IMR-90 (cell line): ENCODE measurements around the gene FLVCR2. TPM values are rescaled to one million over a fixed set of nuclear protein-coding genes. Genes with fewer than 3 reads are reported as not detected.
"Not testable (repeated sequence)": the region's sequence is repeated elsewhere in the genome, so short reads cannot be mapped to it uniquely, and the experiment has no call there.

Experiments
- ATAC-seq: fragments of 200-7000 bp; cut with Tn5 transposase; 2 replicates; pipeline ENCODE4 v1.9.1; 2020; ENCODE audit warnings: low read depth, mild to moderate bottlenecking, moderate library complexity
- BruUV-seq: library from RNA; stranded (reverse); fragments of 400-500 nt; replicated peaks from 2 replicates; lab custom pipeline; 2021; lab: Mats Ljungman, UMichigan
- CTCF ChIA-PET: fragments of 300-600 bp; formaldehyde crosslinking; extraction: SDS; loops from one replicate; lab custom pipeline; 2021; ENCODE audit warnings: antibody characterized with exemption; lab: Yijun Ruan, JAX
- POLR2A ChIA-PET: fragments of 300-600 bp; sonication (Branson Sonifier 250); formaldehyde crosslinking; loops from one replicate; lab custom pipeline; 2022; ENCODE audit warnings: antibody characterized with exemption; ENCODE audit not compliant: unreplicated experiment; lab: Charles Lee
- DNase-seq: peaks from one replicate; pipeline ENCODE4 v3.0.0; 2013
- H2AFZ ChIP-seq: replicated peaks from 2 replicates; pipeline ENCODE3; 2013; ENCODE audit warnings: low read length, mild to moderate bottlenecking; ENCODE audit not compliant: poor library complexity
- H2AK5ac ChIP-seq: 2 replicates; pipeline ENCODE4 v1.6.1; 2013; ENCODE audit warnings: low read depth, low read length, inconsistent platforms
- H2AK9ac ChIP-seq: replicated peaks from 2 replicates; pipeline ENCODE3; 2013; ENCODE audit warnings: mild to moderate bottlenecking, low read depth, low read length, moderate library complexity; ENCODE audit not compliant: poor library complexity
- H2BK120ac ChIP-seq: 2 replicates; pipeline ENCODE4 v1.6.1; 2013; ENCODE audit warnings: low read depth, low read length, inconsistent platforms
- H2BK15ac ChIP-seq: 3 replicates; pipeline ENCODE4 v1.6.1; 2013; ENCODE audit warnings: low read depth, low read length, inconsistent platforms
- H2BK20ac ChIP-seq: 2 replicates; pipeline ENCODE4 v1.6.1; 2013; ENCODE audit warnings: low read depth, mild to moderate bottlenecking, inconsistent platforms, low read length, moderate library complexity
- H2BK5ac ChIP-seq: 2 replicates; pipeline ENCODE4 v1.6.1; 2013; ENCODE audit warnings: mild to moderate bottlenecking, low read depth, low read length, inconsistent platforms; ENCODE audit not compliant: poor library complexity, severe bottlenecking
- H3K14ac ChIP-seq: replicated peaks from 2 replicates; pipeline ENCODE4 v1.6.1; 2013; ENCODE audit warnings: low read depth, low read length, inconsistent platforms
- H3K18ac ChIP-seq: 2 replicates; pipeline ENCODE4 v1.6.1; 2013; ENCODE audit warnings: low read depth, low read length, control low read depth
- H3K23ac ChIP-seq: 2 replicates; pipeline ENCODE4 v1.6.1; 2013; ENCODE audit warnings: low read depth, low read length, inconsistent platforms
- H3K27ac ChIP-seq: 2 replicates; pipeline ENCODE4 v1.5.1; 2013; ENCODE audit warnings: mild to moderate bottlenecking, control low read depth, low read length; ENCODE audit not compliant: insufficient read depth
- H3K27me3 ChIP-seq: 2 replicates; pipeline ENCODE4 v1.6.1; 2013; ENCODE audit warnings: low read length; ENCODE audit not compliant: control insufficient read depth, insufficient read depth
- H3K36me3 ChIP-seq: 2 replicates; pipeline ENCODE4 v1.6.1; 2013; ENCODE audit warnings: low read length, mixed read lengths; ENCODE audit not compliant: control insufficient read depth, insufficient read depth
- H3K4ac ChIP-seq: 2 replicates; pipeline ENCODE4 v1.6.1; 2013; ENCODE audit warnings: low read depth, low read length, inconsistent platforms
- H3K4me1 ChIP-seq: 2 replicates; pipeline ENCODE4 v1.6.1; 2013; ENCODE audit warnings: low read length, mixed read lengths; ENCODE audit not compliant: control insufficient read depth, insufficient read depth
- H3K4me2 ChIP-seq: 2 replicates; pipeline ENCODE4 v1.6.1; 2013; ENCODE audit warnings: low read depth, mild to moderate bottlenecking, control low read depth, low read length, moderate library complexity
- H3K4me3 ChIP-seq: 2 replicates; pipeline ENCODE4 v1.5.1; 2013; ENCODE audit warnings: low read depth, mild to moderate bottlenecking, control low read depth, low read length, moderate library complexity; ENCODE audit not compliant: insufficient read depth
- H3K56ac ChIP-seq: 2 replicates; pipeline ENCODE4 v1.6.1; 2013; ENCODE audit warnings: low read length, inconsistent platforms; ENCODE audit not compliant: insufficient read depth; ENCODE audit errors: extremely low read depth
- H3K79me1 ChIP-seq, 2 experiments: 2 replicates each; pipeline ENCODE4 v1.6.1; 2013; ENCODE audit warnings: low read length in 2 of 2, inconsistent platforms in 1 of 2, low read depth in 1 of 2
- H3K9ac ChIP-seq: 2 replicates; pipeline ENCODE4 v1.6.1; 2013; ENCODE audit warnings: low read depth, low read length, control low read depth
- H3K9me1 ChIP-seq: 2 replicates; pipeline ENCODE4 v1.6.1; 2013; ENCODE audit warnings: low read length, inconsistent platforms; ENCODE audit not compliant: insufficient read depth
- H3K9me3 ChIP-seq: 2 replicates; pipeline ENCODE4 v1.6.1; 2013; ENCODE audit warnings: low read length; ENCODE audit not compliant: control insufficient read depth, insufficient read depth
- H4K20me1 ChIP-seq: 2 replicates; pipeline ENCODE4 v1.6.1; 2013; ENCODE audit warnings: low read length, inconsistent platforms; ENCODE audit not compliant: insufficient read depth
- H4K5ac ChIP-seq: 2 replicates; pipeline ENCODE4 v1.6.1; 2013; ENCODE audit warnings: mild to moderate bottlenecking, low read depth, low read length, control low read depth
- H4K8ac ChIP-seq, 2 experiments: 2 replicates each; pipeline ENCODE4 v1.6.1; 2013; ENCODE audit warnings: low read depth in 2 of 2, low read length in 2 of 2, control low read depth in 1 of 2, inconsistent platforms in 1 of 2
- H4K91ac ChIP-seq: 2 replicates; pipeline ENCODE4 v1.6.1; 2013; ENCODE audit warnings: low read depth, low read length, inconsistent platforms; ENCODE audit not compliant: insufficient read depth
- WGBS, 2 experiments: methylation state at CpG; one replicate each; pipeline versions ENCODE4 v1.1.5 to v1.1.7; 2013; ENCODE audit warnings: missing lambda C conversion rate in 2 of 2; ENCODE audit not compliant: insufficient read length in 1 of 2; ENCODE audit errors: extremely low coverage in 2 of 2; 5-methylcytosine and 5-hydroxymethylcytosine counted together
- dilution Hi-C: fragments of 300-500 bp; cut with HindIII; formaldehyde crosslinking; loops from one replicate; pipeline ENCODE4 v1.14.3; 2018; ENCODE audit warnings: low sequenced_read_pairs; ENCODE audit not compliant: unreplicated experiment
- in situ Hi-C: fragments of 300-500 bp; cut with MboI; formaldehyde crosslinking; loops from 3 replicates; pipeline ENCODE4 v1.14.3; 2019; ENCODE audit warnings: low sequenced_read_pairs, inconsistent platforms, mixed read lengths
- intact Hi-C: fragments of 100-400 bp; cut with micrococcal nuclease; formaldehyde crosslinking; loops from 2 replicates; pipeline ENCODE4 v1.10.0; 2022
- polyA plus RNA-seq, 3 experiments: library from polyadenylated mRNA; depleted of rRNA; stranded (reverse); fragments of >200 nt; gene quantifications; 2 replicates each; pipeline ENCODE4 v1.2.3, GENCODE V29; 2012; ENCODE audit warnings: low replicate concordance in 1 of 3
- total RNA-seq: library from RNA; depleted of rRNA; stranded (reverse); fragments of >200 nt; gene quantifications from 2 replicates; pipeline ENCODE4 v1.2.3, GENCODE V29; 2012
- TF ChIP-seq, protein P1 (sequence below): fragments of 150-350 bp; IDR thresholded peaks from 2 replicates; pipeline ENCODE4 v1.6.1; 2016; ENCODE audit warnings: low read depth, mild to moderate bottlenecking, low read length, moderate library complexity, borderline replicate concordance

FLVCR2 gene
- total and polyA plus RNA-seq, 2 of the 4 experiments (the other 2 are of a cell fraction) = 0.94 to 1.4 TPM

- ChIA-PET POLR2A (no interaction called here), CTCF (no interaction called here)
- Histone ChIP-seq H3K4me3 (no peak overlapping the region), H3K23ac (no peak overlapping the region), H4K20me1 (no peaks in the 10 kb centered on the region), H3K4me2 (no peak overlapping the region), H4K5ac (no peak overlapping the region), H2AK5ac (no peak overlapping the region), H3K9me3 (0 out of 2 replicates have a peak, but pooled peaks cover 1% of the 10 kb centered on the region), H3K36me3 (peaks cover 13% of the 10 kb centered on the region), H4K91ac (no peak overlapping the region), H2BK15ac (no peak overlapping the region), H3K14ac (no peak overlapping the region), H3K4ac (no peak overlapping the region), H2AK9ac (no peak overlapping the region), H2AFZ (no peak overlapping the region), H3K9ac (no peak overlapping the region), H2BK120ac (no peak overlapping the region), H3K18ac (no peak overlapping the region), H3K79me1 (no peaks in the 10 kb centered on the region), H4K8ac (no peak overlapping the region), H2BK5ac (no peak overlapping the region), H3K27me3 (no peaks in the 10 kb centered on the region), H3K9me1 (no peaks in the 10 kb centered on the region), H3K56ac (no peak overlapping the region), H2BK20ac (no peak overlapping the region), H3K4me1 (peaks cover 4% of the 10 kb centered on the region; the same call in 1 of the 2 replicates), H3K27ac (no peak overlapping the region)
- no CpG with 5 or more reads among the region's 7 CpGs for WGBS, 2 experiments
- in situ Hi-C loops = no loop called here
- TF ChIP-seq, protein P1, sequence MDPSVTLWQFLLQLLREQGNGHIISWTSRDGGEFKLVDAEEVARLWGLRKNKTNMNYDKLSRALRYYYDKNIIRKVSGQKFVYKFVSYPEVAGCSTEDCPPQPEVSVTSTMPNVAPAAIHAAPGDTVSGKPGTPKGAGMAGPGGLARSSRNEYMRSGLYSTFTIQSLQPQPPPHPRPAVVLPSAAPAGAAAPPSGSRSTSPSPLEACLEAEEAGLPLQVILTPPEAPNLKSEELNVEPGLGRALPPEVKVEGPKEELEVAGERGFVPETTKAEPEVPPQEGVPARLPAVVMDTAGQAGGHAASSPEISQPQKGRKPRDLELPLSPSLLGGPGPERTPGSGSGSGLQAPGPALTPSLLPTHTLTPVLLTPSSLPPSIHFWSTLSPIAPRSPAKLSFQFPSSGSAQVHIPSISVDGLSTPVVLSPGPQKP = no peak
- intact Hi-C loops = no loop called here
- ATAC-seq = peak; percentile 75
- DNase-seq = peak; percentile 47
- BruUV-seq = no TSS peak
- dilution Hi-C loops = no loop called here
Measured at GRCh38 chr14:75690010-75690409, 111.6 kb downstream of the FLVCR2 start.

- H4K20me1 ChIP-seq, H2AK5ac ChIP-seq, H4K91ac ChIP-seq, H4K8ac ChIP-seq, DNase-seq, H2BK20ac ChIP-seq, H3K18ac ChIP-seq, intact Hi-C loops, H3K27me3 ChIP-seq, CTCF ChIA-PET, H3K23ac ChIP-seq, ATAC-seq, H2AK9ac ChIP-seq, H2BK120ac ChIP-seq, dilution Hi-C loops, H3K9ac ChIP-seq, H2AFZ ChIP-seq, H2BK5ac ChIP-seq, H3K56ac ChIP-seq, H3K4me2 ChIP-seq, H3K4me1 ChIP-seq, in situ Hi-C loops, H4K5ac ChIP-seq, H3K27ac ChIP-seq, H3K4ac ChIP-seq, H3K9me3 ChIP-seq, H3K4me3 ChIP-seq, H3K79me1 ChIP-seq, BruUV-seq, H3K9me1 ChIP-seq, H2BK15ac ChIP-seq, POLR2A ChIA-PET, H3K14ac ChIP-seq: not testable (repeated sequence)
- H3K36me3 ChIP-seq = peaks cover 17% of the 10 kb centered on the region
- no CpG with 5 or more reads among the region's 6 CpGs for WGBS, 2 experiments
Measured at GRCh38 chr14:75695025-75695424, 116.6 kb downstream of the FLVCR2 start.
